Measurements from ENCODE around the gene NTM.

The NTM gene

DNA sequence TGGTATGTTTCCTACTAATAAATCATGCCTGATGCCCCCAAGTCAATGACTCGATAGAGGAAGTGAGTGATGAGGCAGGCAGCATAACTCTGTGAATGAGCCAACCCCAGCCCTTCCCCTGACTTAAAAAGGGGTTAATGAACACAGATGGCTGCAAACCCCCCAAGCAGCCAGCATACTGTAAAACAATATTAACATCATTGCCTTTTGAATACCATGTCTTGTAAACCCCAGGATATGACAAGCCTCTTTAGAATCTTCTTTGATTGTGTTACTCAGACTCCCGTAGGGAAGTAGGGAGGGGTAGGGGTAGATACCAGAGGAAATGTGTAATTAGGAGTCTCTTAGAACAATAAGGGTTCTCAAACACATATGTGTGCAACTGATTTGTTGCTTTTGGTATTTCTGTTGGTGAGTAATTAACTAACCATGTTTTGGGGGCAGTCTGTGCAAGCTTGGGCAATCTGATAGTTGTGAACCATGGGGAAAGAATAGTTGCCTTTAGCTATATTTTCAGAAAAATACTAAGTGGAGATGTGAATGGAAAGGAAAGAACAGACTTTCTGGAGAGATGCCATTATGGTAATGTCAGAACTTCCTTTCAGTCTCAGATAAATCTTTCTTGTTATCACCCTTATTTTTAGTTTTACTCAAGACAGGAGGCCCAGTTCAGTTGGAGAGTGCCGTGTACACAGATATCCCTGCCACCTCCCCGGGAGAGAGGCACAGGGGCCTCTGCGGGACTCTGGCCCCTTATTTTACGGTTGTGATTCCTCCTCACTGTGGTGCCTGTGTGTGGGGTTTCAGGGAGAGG lies 701.8 kb downstream of the NTM start:
- no peak for DNase-seq

DNA sequence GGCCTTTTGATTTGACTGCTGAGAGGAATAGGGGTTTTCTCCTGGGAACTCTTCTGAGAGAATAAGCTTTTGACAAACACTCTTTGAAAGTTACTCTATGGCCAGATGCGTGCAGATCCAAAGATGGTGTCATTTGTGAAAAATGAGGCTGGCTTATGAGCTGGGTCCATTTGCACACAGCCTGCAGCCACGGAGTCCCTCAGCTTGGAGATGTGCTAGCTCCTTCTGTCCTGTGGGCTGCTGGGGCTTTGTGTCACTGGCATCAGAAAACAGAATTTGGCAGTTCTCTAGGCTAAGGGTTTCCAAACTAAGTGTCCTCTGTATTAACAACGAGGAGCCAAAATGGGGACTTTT lies 702.4 kb downstream of the NTM start:
- DNase-seq: no peak

DNA sequence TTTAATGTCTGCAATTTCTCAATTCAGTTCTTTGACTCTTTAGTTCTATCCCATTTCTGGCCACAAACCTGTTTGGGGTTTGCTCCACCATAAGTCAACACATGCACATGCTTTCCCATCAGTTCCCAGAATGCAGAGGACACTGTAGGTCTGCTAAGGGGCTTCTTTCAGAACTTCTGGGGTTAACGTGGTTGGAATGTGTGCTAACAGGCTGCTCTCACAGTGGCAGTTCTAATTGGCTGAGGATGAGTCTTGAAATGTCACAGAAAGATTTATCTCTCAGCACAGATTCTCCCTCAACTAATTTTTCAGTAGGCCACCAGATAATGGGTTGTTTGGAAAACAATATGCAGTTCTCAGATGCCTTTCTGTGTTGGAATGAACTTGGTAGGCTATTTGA lies 703.4 kb downstream of the NTM start:
- DNase-seq: no peak

DNA sequence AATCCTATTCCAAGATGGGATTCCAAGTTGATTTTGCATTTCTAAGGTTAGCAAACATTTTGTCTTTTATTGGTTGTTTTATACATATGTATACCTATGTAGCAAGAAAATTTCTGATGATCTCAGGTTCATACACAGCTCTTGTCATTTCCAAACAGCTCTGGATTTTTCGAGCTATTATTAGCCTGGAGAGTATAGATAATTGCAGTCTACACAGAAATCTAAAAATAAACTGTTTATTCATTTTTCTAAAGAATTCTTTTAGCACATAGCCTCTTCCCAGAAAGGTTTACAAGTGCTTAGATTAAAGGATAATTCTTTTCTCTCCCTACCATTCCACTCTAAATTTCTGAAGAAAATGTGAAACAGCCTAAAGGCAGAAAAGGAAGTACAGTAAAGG lies 705.0 kb downstream of the NTM start:
- DNase-seq: no peak

DNA sequence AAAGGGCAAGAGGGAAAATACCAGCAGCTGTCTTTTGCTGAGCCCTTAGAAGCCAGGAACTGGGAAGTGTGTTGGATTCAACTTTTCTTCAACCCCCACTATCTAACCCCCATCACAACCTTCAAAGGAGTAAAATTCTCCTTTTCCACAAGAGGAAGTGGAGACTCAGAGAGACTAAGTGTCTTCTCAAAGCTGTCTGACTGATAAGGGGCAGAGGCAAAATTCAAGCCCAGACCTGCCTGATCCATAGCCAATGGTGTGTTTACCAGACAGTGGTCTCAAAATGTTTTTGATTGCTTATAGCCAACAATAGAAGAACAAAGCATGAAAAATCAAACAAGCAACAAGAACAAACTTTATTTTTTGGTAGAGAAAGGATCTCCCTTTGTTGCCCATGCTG lies 707.0 kb downstream of the NTM start:
- DNase-seq: no peak

DNA sequence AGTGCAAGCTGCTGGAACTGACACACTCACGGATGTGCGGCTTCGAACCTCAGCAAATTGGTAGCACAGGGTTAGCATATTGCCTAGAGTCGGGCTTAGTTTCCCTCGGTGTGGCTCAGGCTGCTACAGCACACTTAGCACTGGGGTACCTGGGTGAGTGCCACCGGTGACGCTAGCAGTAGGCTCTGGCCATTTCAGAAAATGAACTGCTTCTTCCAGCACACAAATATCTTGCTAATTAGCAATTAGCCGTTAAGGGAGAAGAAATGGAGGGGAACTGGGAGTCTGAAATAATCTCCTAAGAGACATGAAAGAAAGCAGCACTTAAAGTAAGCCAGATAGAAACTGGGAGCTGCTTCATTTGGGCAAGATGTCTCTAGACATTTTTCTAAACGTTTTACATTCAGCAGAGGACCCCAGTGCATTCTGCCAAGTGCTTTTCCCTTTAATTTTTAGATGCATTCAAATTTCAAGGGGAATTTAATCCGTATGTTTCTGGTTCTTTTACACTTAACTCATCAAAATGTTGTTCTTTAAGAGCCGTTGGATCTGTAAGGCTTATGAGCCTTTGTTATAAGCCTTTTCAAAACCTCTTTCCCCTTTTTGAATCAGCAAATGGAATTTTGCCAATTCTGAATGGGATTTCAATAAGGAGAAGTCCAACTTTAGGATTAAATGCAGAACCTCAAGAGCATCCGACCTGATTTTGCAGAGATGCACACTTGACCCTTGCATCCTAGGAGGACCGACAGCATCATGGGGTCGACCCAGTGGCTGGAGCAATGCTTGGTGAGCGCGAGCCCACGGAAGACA lies 708.1 kb downstream of the NTM start:
- DNase-seq: no peak

DNA sequence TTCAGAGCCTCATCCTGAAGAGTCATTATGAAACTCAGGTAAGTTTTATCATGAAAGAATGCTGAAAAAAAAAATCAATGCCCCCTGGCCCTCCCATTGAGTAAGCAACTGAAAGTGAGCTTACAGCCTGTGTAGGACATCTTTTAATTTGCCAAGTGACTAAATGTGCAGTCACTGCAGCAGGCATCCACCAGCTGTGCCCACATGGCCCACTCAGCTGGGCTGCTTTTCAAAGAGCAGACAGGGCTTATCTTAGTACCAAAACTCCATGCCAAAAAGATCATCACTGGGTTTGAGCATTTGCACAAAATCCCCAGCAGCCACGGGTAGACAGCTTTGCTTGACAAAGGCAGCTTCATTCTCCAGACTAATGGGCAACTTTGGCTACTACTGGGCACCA lies 709.7 kb downstream of the NTM start:
- DNase-seq: no peak

DNA sequence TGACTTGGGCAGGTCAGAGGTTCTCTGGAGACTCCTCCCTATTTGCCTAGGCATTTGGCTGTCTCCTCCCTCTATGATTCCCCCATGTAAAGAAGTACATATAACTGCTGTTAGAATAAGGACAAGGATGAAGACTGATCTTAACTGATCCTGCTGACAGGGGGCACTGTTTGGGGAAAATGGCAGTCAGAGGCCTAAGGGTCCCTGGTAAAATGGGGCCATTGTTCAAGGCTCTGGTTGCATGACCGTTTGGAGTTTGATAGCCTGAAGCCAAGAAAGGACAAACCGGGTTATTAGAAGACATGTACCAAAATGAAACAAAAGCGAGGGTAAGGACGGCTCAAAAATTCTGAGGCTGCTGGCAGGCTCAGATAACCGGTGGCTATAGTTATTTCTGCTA lies 712.2 kb downstream of the NTM start:
- DNase-seq: no peak

DNA sequence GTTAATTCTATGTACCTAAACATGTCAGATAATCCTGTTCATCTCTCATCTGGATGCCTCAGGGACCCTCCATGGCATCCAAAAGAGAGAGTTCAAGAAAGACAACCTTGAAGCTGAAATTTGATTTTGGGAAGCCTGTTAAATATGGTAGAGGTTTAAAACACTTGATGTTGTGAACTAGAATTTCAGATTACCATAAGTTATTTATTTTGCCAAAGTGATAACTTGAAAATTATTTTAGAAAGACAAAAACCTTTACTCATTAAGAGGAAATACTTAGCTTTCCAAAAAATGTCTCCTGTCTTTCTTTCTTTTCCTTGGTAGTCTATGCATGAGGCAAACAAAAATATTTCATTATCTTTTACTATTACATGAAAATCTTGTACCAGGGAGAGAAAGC lies 714.0 kb downstream of the NTM start:
- DNase-seq: no peak

DNA sequence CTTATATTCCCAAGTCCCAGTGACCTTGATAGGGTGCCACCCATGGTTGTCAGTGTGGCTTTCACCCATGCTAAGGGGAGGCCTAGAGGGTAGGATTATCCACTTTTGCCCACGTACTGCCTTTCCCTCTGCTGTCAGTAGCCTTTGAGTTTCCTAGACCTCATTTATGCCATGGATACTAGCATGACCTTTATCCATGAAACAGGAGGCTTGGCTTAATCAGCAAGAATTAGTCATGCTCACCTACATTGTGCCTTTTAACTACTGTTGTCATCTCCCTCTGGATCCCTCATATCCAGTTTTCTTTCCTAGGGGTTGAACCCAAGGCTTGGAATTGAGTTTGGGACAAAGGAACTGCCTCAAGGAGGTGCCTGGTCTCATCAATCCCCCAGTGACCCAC lies 716.7 kb downstream of the NTM start:
- no peak for DNase-seq

DNA sequence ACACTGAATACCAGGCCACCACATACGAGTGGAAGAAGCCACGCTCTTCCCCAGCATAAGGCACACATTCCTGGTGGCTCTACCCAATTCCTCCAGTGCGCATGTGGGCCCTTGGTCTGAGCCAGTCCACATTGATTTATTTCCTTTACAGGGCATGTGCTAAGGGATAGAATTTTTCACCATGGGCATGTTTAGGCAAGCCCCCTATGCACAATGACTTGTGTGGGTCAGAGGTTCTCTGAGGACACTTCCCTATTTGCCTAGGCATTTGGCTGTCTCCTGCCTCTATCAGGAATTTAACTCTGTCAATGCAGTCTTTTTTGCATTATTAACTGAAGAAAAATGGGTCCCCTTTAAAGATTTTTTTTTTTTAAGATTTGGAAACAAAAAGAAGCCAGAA lies 718.1 kb downstream of the NTM start:
- DNase-seq: no peak

DNA sequence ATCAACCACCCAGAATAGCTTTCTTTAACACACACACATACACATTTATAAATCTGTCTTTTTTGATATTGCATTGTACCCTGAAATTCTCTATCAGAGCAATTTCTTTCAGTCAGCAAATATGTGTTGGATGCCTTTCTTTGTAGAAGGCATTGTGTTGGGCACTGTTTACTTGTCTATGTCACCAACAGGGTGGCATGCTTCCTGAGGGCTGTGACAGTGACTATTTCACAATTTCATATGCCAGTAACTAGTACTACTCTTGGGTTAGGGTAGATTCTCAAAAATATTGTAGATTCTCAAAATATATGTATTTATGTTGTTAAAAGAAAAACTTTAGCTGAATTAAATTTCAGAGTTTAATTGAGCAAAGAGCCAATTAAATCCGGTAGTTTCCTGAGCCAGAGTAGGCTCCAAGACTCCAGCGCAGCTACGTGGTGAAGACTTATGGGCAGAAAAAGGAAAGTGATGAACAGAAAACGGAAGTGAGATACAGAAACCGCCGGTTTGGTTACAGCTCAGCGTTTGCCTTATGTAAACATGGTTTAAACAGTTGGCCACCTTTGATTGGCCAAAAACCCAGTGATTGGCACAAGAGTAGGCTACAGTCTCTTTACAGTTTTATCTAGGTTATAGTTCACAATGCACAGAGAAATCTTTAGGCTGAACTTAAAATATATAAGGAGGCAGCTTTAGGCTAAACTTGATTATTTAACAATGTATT lies 723.3 kb downstream of the NTM start:
- no peak for DNase-seq

DNA sequence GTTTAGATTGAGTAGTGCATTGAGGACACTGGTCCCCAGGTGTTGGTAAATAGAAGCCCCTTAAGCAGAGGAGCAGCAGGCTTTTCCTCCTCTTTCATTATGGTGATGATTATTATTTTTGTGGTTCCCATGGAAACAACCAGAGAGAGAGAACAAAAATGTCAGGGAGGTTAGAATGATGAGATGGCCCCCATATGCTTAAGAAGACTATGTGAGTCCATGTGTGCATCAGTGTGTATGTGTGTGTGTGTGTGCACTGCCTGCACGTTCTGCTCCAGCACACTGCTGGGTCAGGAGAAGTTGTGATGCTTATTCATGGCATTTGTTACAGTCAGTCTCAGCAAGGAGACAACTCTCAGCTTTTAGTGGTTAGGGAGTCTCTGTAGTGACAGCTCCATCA lies 724.2 kb downstream of the NTM start:
- no peak for DNase-seq

DNA sequence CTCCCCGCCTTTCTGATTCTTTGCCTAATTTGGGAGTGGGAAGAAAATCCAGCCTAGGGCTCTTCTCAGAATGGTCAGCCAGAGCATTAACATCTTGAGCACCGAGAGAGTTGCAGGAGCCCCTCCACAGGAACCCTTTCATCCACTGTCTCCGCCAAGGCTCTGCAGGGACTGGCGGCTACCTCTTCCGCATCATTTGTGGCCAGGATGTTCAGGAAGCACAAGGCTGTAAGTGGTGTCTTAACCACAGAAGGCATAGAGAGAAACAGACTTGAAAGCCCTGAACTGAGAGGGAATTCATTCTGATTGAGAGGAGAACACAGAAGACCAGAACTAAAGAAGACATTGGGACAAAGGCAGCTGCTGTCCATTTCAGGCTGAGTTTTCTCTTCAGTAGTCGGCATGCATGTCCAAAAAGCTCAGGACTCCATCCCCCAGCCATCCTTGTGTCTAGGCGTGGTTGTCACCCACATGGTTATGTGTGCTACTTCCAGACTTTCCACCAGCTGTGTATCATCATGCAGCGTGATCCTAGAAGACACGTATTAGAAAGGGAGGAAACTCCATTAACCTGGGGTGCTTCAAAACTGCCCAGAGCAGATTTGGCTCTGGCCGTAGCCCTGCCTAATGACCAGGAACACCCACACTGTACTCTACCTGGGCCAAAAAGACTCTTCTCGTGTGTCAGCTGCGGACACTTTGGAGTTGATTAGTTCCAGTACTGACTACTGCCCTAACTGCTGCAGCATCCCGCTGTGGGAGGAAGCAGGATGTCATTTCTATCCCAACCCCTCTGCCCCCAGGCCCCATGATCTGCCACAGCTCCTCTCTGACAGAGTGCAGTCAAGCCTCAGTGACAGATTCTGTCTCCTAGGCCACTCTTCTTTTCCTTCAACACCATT lies 725.1 kb downstream of the NTM start:
- DNase-seq: no peak

DNA sequence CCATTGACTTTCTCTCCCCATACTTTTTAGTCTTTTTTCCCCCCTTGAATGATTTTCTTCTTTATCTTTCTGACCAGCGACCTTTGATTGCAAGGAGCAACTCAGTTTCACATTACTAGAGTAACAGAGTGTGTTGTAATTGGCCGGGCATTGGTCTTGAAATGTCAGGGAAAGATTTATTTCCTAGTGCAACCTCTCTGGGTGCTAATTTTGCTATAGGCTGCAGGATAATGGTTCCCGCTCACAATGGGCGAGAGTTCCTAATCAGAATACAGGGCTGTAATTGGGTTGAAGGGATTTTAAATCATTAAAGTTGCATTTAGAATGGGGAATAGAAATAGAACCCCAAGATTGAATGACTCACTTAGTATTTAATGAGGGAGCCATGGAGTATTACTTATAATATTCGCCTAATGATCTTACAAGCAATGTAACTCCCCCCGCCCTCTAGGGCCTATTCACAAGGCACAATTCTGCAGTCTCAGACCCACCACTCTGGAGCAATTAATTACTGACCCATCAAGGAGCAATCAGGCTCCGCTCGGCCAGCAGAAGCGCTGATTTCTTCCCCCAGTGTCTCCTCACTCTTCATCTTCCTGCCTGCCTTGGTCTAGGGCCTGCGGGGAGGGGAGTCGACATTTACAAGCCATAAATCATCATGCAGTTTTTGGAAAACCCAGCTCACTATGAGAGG lies 725.9 kb downstream of the NTM start:
- no peak for DNase-seq

DNA sequence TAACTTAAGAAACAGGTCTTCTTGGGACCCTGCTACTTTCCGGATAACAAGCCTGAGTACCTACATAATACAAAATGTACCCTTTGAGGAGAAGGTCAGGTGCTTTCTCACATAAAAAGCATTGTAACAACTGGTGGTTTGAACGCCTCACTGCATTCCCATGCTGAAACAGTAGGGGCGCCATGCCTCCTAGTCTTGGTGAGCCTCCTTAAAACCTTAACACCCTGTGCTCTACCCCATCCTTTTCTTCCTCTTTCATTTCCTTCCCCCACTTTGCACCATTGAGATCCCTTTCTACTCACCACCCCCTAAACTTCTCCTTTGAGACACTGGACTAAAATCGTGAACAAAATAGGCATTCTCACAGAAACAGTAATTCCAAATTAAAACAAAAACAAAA lies 729.3 kb downstream of the NTM start:
- no peak for DNase-seq

DNA sequence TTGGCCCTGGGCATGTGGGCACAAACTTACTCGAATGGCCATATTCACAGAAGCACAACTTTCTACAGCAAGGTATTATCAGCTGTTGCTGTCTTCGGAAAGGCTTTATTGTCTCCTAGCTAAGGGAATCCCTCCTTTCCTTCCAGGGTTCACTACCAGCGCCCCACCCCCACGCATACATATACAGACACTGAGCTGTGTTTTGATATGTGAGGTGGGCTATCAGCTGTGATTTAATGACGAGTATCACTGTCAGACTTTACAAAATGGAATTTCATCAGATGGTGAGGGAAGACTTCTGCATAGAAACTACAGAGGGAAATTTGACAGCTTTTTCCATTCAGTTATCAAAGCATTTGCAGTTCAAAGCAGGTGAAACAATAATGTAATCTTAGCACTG lies 730.2 kb downstream of the NTM start:
- DNase-seq: no peak

DNA sequence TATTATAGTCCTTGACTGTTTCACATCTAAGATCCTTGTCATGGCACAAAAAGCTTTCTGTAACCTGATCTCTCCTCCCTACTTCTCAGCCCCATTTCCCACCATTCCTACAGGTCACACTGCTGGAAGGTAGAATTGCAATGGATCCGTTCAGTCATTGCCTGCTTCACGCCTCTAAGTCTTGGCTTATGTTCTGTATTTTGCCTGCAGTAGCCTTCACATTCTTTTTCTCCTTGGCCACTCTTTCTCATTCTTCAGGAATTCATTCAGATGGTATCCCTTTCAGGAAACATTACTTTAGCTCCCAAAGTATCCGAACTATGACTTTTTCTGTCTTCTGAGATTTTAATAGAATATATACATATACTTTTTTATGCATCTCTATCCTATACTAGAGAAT lies 731.5 kb downstream of the NTM start:
- DNase-seq: no peak

DNA sequence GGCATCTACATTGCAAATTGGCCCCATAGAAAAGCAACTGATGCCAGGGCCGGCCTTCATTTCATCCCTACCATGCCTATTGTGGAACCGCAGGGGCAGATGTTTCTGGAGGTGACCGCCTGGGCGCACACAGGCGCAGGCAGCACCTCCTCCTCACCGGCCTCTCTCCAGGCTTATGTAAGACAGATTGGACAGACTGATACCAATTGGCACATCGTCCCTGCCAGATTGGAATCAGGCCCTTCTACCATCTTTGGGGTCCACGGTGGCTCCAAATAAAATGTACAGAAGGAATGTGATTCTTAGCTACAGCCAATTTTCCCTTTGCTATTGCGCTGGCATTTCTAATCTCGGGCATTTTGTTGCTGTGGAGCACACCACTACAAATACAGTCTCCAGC lies 732.6 kb downstream of the NTM start:
- no peak for DNase-seq

DNA sequence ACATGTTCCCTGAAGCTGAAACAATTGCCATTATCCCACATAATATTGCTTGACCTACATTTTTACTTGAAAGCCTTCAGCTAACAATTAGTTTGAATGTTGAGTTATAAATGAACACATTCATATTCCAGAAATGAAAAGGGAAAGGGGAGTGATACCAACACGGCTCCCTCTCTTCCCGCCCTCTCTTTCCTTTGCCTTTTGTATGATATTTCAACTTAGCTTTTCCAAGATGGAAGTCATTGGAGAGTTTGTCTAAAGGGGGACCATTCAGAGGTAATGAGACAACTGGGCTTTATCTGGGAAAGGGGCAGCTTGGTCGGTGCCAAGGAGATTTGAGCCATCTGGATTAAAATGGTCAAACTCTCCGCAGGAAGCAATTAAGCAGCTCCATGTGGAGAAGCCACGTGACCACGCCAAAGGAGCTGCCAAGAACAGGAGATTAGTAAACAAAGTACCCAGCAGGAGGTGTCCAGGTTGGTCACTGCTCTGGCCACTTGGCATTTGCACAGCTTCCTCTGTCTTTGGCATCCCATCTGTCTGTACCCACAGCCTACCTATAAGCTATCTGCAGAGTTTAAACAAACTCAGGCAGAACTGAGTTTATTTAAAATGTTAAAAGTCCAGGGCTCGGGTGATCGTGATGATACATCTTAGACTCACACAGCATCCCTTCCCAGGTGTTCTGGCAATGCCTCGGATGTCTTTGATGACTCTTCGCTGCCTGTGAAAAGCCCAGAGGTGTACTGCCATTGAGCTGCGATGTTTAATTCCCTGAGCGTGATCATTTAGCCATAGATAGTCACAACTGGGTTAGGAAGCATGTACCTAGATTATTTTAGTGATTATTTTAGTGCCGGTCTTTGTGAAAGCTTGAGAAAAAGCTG lies 735.9 kb downstream of the NTM start:
- no peak for DNase-seq

DNA sequence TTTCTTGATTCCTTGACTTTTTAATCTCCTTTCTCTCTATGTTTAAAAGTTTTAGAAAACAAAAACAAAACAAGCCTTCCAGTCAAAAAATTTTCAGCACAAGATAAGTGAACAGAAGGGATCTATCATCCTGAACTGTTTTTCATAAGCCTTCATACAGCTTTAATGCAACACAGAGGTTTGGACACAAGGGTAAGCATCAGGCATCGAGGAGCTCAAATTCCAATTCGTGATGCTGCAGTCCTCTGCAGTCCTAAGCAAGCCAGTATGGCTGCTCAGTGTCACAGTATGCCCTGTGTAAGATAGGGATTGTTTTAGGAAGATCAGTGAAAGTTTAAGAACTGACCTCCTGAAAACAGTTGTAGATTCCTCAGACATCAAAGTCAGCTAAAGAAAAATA lies 740.9 kb downstream of the NTM start:
- DNase-seq: no peak

Data from activated effector memory CD4-positive, alpha-beta T cell treated with anti-CD3 and anti-CD28 coated beads, Interleukin-2, amount 50 U/mL, for 16 hours (primary cell).